ENCODE results near the gene TGFBR2.

- TF ChIP-seq CTCF (optimal IDR thresholded peaks at IDR 0.05 in 1 of 3, IDR thresholded peaks at IDR 0.05 in 1 of 3, conservative IDR thresholded peaks at IDR 0.05 in 1 of 3; ENCODE audit: extremely low read depth in 1 of 3, insufficient read depth in 2 of 3, low read length in 3 of 3) (no peak), EZH2 (IDR thresholded peaks at IDR 0.05; ENCODE audit: low read length) (no peak)
These were observed 48.6 kb upstream of the TGFBR2 start for GRCh38 chr3:30557746-30558303.

Data from keratinocyte (primary cell).